WTC11 (cell line): ENCODE data around the gene ADAMTS10. TPM values are rescaled to one million over a fixed set of nuclear protein-coding genes. Genes with fewer than 3 reads are reported as not detected.

ENCODE experiments used
- ATAC-seq: fragments of 200-7000 bp; cut with Tn5 transposase; 2 replicates; pipeline ENCODE4 v1.10.0; 2021; ENCODE audit warnings: mild to moderate bottlenecking, moderate library complexity
- CTCF ChIA-PET: fragments of 300-600 bp; sonication (Branson Sonifier 250); formaldehyde crosslinking; loops from one replicate; lab custom pipeline; 2021; ENCODE audit warnings: antibody characterized with exemption; lab: Charles Lee
- POLR2A ChIA-PET: fragments of 350-600 bp; sonication (Branson Sonifier 250); formaldehyde crosslinking; loops from one replicate; lab custom pipeline; 2021; ENCODE audit warnings: antibody characterized with exemption; lab: Charles Lee
- DNase-seq: peaks from one replicate; pipeline ENCODE4 v3.0.0; 2021; ENCODE audit warnings: low spot score
- H3K27ac Mint-ChIP-seq: 2 replicates; pipeline ENCODE4 v1.8.0; 2021; ENCODE audit warnings: mixed read lengths
- H3K27me3 Mint-ChIP-seq: 2 replicates; pipeline ENCODE4 v1.8.0; 2021; ENCODE audit warnings: low read depth, mild to moderate bottlenecking, moderate library complexity, mixed read lengths
- H3K36me3 Mint-ChIP-seq: 2 replicates; pipeline ENCODE4 v1.8.0; 2021; ENCODE audit warnings: mixed read lengths
- H3K4me1 Mint-ChIP-seq: 2 replicates; pipeline ENCODE4 v1.8.0; 2022; ENCODE audit warnings: mixed read lengths
- H3K4me3 Mint-ChIP-seq: 2 replicates; pipeline ENCODE4 v1.8.0; 2021; ENCODE audit warnings: mild to moderate bottlenecking, moderate library complexity, mixed read lengths
- H3K9me3 Mint-ChIP-seq: 2 replicates; pipeline ENCODE4 v1.8.0; 2021; ENCODE audit warnings: mixed read lengths
- AFF4 ChIP-seq: sonication (generic); formaldehyde crosslinking; IDR thresholded peaks from 2 replicates; pipeline ENCODE4 v1.8.1; 2023; ENCODE audit warnings: mild to moderate bottlenecking, missing genetic modification reagents, borderline replicate concordance
- ERG ChIP-seq: fragments of 250-450 bp; sonication (Bioruptor Pico); IDR thresholded peaks from 2 replicates; pipeline ENCODE4 v1.8.0; 2021; ENCODE audit warnings: mild to moderate bottlenecking
- ESRRA ChIP-seq: sonication (generic); formaldehyde crosslinking; IDR thresholded peaks from 2 replicates; pipeline ENCODE4 v1.8.1; 2022; ENCODE audit warnings: mild to moderate bottlenecking, missing genetic modification reagents, borderline replicate concordance
- ETV6 ChIP-seq: sonication (generic); formaldehyde crosslinking; IDR thresholded peaks from 2 replicates; pipeline ENCODE4 v1.8.1; 2022; ENCODE audit warnings: mild to moderate bottlenecking, missing genetic modification reagents
- MXD4 ChIP-seq: fragments of 250-450 bp; sonication (Bioruptor Pico); IDR thresholded peaks from 2 replicates; pipeline ENCODE4 v1.8.0; 2021; ENCODE audit warnings: mild to moderate bottlenecking, moderate library complexity, borderline replicate concordance
- NFATC4 ChIP-seq: fragments of 250-450 bp; sonication (Bioruptor Pico); IDR thresholded peaks from 2 replicates; pipeline ENCODE4 v1.9.0; 2021; ENCODE audit warnings: mild to moderate bottlenecking
- NFE2L1 ChIP-seq: sonication (generic); formaldehyde crosslinking; IDR thresholded peaks from 2 replicates; pipeline ENCODE4 v1.8.1; 2023; ENCODE audit warnings: missing genetic modification reagents
- PRDM15 ChIP-seq: sonication (generic); formaldehyde crosslinking; IDR thresholded peaks from 2 replicates; pipeline ENCODE4 v1.8.0; 2022; ENCODE audit warnings: missing genetic modification reagents
- TEAD4 ChIP-seq: sonication (generic); formaldehyde crosslinking; IDR thresholded peaks from 2 replicates; pipeline ENCODE4 v1.8.0; 2022; ENCODE audit warnings: mild to moderate bottlenecking, missing genetic modification reagents
- ZBTB21 ChIP-seq: sonication (generic); formaldehyde crosslinking; IDR thresholded peaks from 2 replicates; pipeline ENCODE4 v1.8.1; 2023; ENCODE audit warnings: mild to moderate bottlenecking, missing genetic modification reagents, borderline replicate concordance
- ZNF121 ChIP-seq: sonication (generic); formaldehyde crosslinking; IDR thresholded peaks from 2 replicates; pipeline ENCODE4 v1.8.0; 2023; ENCODE audit warnings: missing genetic modification reagents
- ZNF219 ChIP-seq: sonication (generic); formaldehyde crosslinking; IDR thresholded peaks from 2 replicates; pipeline ENCODE4 v1.8.0; 2023; ENCODE audit warnings: missing genetic modification reagents, mild to moderate bottlenecking, borderline replicate concordance
- ZNF396 ChIP-seq: fragments of 250-450 bp; sonication (Bioruptor Pico); IDR thresholded peaks from 2 replicates; pipeline ENCODE4 v1.8.0; 2021; ENCODE audit warnings: mild to moderate bottlenecking, moderate library complexity, borderline replicate concordance
- ZNF423 ChIP-seq: fragments of 250-450 bp; sonication (Bioruptor Pico); IDR thresholded peaks from 2 replicates; pipeline ENCODE4 v2.1.2; 2022; ENCODE audit warnings: mild to moderate bottlenecking, moderate library complexity
- ZNF671 ChIP-seq: fragments of 250-450 bp; sonication (Bioruptor Pico); IDR thresholded peaks from 2 replicates; pipeline ENCODE4 v1.8.0; 2021; ENCODE audit warnings: mild to moderate bottlenecking
- total RNA-seq: library from RNA; stranded (reverse); gene quantifications from 3 replicates; pipeline ENCODE4 v1.2.3, GENCODE V29; 2021
- TF ChIP-seq, protein P1 (sequence below): sonication (generic); formaldehyde crosslinking; IDR thresholded peaks from 2 replicates; pipeline ENCODE4 v1.8.0; 2022; ENCODE audit warnings: mild to moderate bottlenecking, missing genetic modification reagents
- TF ChIP-seq, protein P2 (sequence below): fragments of 250-450 bp; sonication (Bioruptor Pico); IDR thresholded peaks from 2 replicates; pipeline ENCODE4 v2.1.2; 2022; ENCODE audit warnings: mild to moderate bottlenecking, moderate library complexity

ADAMTS10 gene
- total RNA-seq, 1 experiment from 2014 or later, result 16.0 TPM

DNA sequence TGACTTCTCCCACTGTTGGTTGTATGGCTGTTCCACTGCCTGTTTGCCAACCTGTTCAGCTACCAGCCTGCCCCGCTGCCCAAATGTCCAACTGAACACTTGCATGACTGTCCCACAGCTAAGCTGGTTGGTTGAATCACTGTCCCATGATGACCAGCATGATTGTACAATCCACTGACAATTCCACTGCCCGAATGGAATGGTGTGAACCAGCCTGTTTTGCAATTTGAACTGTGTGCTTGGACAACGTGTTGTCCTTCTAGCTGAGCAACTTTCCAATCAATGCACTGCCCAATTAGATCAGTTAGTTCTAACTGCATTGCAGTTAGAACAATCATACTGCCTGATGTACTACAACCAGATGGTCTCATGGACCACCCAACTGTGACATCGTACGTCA lies 8.7 kb downstream of the ADAMTS10 start (continued):
- TF ChIP-seq, protein P1, sequence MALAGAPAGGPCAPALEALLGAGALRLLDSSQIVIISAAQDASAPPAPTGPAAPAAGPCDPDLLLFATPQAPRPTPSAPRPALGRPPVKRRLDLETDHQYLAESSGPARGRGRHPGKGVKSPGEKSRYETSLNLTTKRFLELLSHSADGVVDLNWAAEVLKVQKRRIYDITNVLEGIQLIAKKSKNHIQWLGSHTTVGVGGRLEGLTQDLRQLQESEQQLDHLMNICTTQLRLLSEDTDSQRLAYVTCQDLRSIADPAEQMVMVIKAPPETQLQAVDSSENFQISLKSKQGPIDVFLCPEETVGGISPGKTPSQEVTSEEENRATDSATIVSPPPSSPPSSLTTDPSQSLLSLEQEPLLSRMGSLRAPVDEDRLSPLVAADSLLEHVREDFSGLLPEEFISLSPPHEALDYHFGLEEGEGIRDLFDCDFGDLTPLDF (CRISPR knock-in tag), result no peak

- ChIA-PET POLR2A (no interaction called here), CTCF (no interaction called here)
- H3K27ac Mint-ChIP-seq, result no peak overlapping the region
- no peaks in the 10 kb centered on the region for H3K27me3 Mint-ChIP-seq
- H3K4me3 Mint-ChIP-seq, result no peak overlapping the region
- no peak for DNase-seq
- H3K36me3 Mint-ChIP-seq, result peaks cover 50% of the 10 kb centered on the region
- H3K4me1 Mint-ChIP-seq, result no peaks in the 10 kb centered on the region
- TF ChIP-seq AFF4 (CRISPR knock-in tag) (no peak), MXD4 (CRISPR knock-in tag) (no peak), ERG (no peak), ZBTB21 (CRISPR knock-in tag) (no peak), ZNF219 (no peak), ZNF423 (CRISPR knock-in tag) (no peak), ZNF671 (CRISPR knock-in tag) (no peak), ESRRA (CRISPR knock-in tag) (no peak), TEAD4 (no peak)
- no peak for ATAC-seq
- no peaks in the 10 kb centered on the region for H3K9me3 Mint-ChIP-seq
Measured at GRCh38 chr19:8600816-8601215, 9.7 kb downstream of the ADAMTS10 start.

DNA sequence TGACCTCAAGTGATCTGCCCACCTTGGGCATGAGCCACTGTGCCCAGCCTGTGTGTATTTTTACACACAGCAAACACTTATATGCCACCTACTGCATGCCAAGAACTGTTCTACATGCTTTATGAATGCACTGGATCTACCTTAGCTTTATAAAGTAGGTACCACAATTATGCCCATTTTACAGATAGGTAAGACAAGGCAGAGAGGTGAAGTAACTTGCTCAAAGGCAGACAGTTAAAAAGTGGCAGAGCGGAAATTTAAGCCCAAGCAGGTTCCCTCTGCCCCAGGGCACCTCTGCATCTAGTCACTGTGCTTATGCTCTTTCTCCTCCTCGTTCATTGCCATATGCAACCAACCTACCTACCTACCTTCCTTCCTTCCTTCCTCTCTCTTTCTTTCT lies 10.5 kb downstream of the ADAMTS10 start:
- no peak overlapping the region for H3K4me3 Mint-ChIP-seq
- ATAC-seq, result no peak
- H3K9me3 Mint-ChIP-seq, result no peaks in the 10 kb centered on the region
- ChIA-PET CTCF (interaction anchor here (0.6 to 1.7 kb wide), 2 partner anchors 16 to 19 kb away, joined by 5 to 8 read pairs; no protein-coding TSS in a partner anchor), POLR2A (no interaction called here)
- no peak overlapping the region for H3K27ac Mint-ChIP-seq
- no peaks in the 10 kb centered on the region for H3K27me3 Mint-ChIP-seq
- no peaks in the 10 kb centered on the region for H3K4me1 Mint-ChIP-seq
- H3K36me3 Mint-ChIP-seq, result peaks cover 46% of the 10 kb centered on the region
- DNase-seq, result no peak
- TF ChIP-seq ZNF121 (CRISPR knock-in tag), result no peak
- TF ChIP-seq, protein P2, sequence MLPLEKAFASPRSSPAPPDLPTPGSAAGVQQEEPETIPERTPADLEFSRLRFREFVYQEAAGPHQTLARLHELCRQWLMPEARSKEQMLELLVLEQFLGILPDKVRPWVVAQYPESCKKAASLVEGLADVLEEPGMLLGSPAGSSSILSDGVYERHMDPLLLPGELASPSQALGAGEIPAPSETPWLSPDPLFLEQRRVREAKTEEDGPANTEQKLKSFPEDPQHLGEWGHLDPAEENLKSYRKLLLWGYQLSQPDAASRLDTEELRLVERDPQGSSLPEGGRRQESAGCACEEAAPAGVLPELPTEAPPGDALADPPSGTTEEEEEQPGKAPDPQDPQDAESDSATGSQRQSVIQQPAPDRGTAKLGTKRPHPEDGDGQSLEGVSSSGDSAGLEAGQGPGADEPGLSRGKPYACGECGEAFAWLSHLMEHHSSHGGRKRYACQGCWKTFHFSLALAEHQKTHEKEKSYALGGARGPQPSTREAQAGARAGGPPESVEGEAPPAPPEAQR (CRISPR knock-in tag), result no peak
- no peak for TF ChIP-seq PRDM15 (CRISPR knock-in tag)
- TF ChIP-seq ZNF396 (CRISPR knock-in tag), result no peak
- no peak for TF ChIP-seq ERG
- TF ChIP-seq NFATC4, result no peak
- no peak for TF ChIP-seq ETV6 (CRISPR knock-in tag)
- no peak for TF ChIP-seq NFE2L1 (CRISPR knock-in tag)
- TF ChIP-seq AFF4 (CRISPR knock-in tag), result no peak
